Left lung (tissue), 10 donors: ENCODE results near the gene RNF217. TPM values are rescaled to one million over a fixed set of nuclear protein-coding genes. Genes with fewer than 3 reads are reported as not detected.

Experiments used
- ATAC-seq: fragments of 200-7000 bp; cut with Tn5 transposase; one replicate; pipeline ENCODE4 v1.9.1; 2020; ENCODE audit warnings: moderate library complexity
- DNase-seq, 4 donors: peaks; one replicate each; pipeline ENCODE4 v3.0.0-alpha.2; 2013 to 2020
- H3K27ac ChIP-seq, 2 donors: fragments of 200-600 bp; sonication (generic) in 1 of 2; one replicate each; pipeline versions ENCODE4 v1.5.0 to v1.8.0; 2020 to 2021
- H3K27me3 ChIP-seq, 2 donors: fragments of 200-600 bp; sonication (generic) in 1 of 2; one replicate each; pipeline versions ENCODE4 v1.5.0 to v1.8.0; 2020 to 2021
- H3K36me3 ChIP-seq, 2 donors: fragments of 200-600 bp; sonication (generic) in 1 of 2; one replicate each; pipeline versions ENCODE4 v1.5.0 to v1.8.0; 2020 to 2021
- H3K4me1 ChIP-seq, 2 donors: fragments of 200-600 bp; one replicate each; pipeline ENCODE4 v1.8.0; 2021
- H3K4me3 ChIP-seq, 2 donors: fragments of 200-600 bp; sonication (generic) in 1 of 2; one replicate each; pipeline versions ENCODE4 v1.5.0 to v1.8.0; 2020 to 2021; ENCODE audit warnings: mild to moderate bottlenecking in 1 of 2
- H3K9me3 ChIP-seq, 2 donors: fragments of 200-600 bp; sonication (generic) in 1 of 2; one replicate each; pipeline versions ENCODE4 v1.5.0 to v1.8.0; 2020 to 2021
- intact Hi-C, 2 donors: fragments of 100-400 bp; cut with DNase I; formaldehyde crosslinking; loops; one replicate each; pipeline versions ENCODE4 v1.11.2 to v1.14.2; 2022
- polyA plus RNA-seq, 6 donors: library from polyadenylated mRNA; unstranded; fragments of 120-200 nt; gene quantifications; one replicate each; pipeline ENCODE4 v1.2.1, GENCODE V29; 2013; ENCODE audit not compliant: insufficient read length in 6 of 6
- total RNA-seq, 2 donors: library from RNA; stranded (reverse); fragmentation: NEBNext Ultra II Directional; extraction: Animal tissue kit (Norgen Biotek cat#: 25700); gene quantifications; one replicate each; pipeline ENCODE4 v1.2.1, GENCODE V29; 2021
- TF ChIP-seq, protein P1 (sequence below), 2 donors: fragments of 200-600 bp; sonication (generic) in 1 of 2; IDR thresholded peaks; one replicate each; pipeline versions ENCODE4 v1.5.0 to v1.8.0; 2021; ENCODE audit warnings: antibody characterized with exemption in 2 of 2
- donor health status: DM: no; HTN: yes; CAD: no.
- donor health status: DM: no; HTN: no; CAD: no.

Gene RNF217
- total and polyA plus RNA-seq, 8 donors, result 17.2 to 31.4 (median 23.1) TPM

DNA sequence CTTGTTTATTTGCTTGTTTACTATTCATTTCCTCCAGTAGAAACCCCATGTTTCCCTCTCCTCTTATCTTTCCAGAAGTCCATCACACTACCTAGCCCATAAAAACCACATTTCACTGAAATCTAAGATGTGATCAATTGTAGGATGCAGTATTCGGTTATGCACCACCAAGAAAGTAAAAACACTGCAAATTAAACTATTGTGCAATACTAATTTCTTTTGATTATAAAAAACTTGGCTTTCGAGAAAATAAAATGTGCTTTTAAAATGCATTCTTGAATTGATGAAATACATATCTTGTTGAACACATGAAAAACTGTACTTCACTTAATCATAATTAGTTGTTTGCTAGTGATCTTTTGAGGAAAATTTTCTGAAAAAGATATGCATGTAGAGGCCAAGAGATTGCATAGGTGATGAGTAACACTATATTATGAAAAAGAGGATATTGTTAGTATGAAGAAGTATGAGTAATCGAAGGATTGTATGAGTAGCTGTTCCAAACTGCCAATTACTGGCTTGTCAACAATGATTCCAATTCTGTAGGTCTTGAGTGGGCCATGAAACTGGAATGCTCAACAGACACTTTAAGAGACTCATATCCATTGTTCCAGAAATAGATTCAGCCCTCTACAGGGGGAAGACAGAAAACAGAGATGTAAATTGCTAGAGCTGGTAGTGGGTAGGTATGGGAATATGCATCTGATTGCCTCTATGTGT lies 79.7 kb downstream of the RNF217 start:
- ATAC-seq (no peak), DNase-seq (no peak)
- Histone ChIP-seq H3K27me3 (no peaks in the 10 kb centered on the region), H3K36me3 (peaks cover 0 to 10% of the 10 kb centered on the region in 2 donors), H3K9me3 (no peaks in the 10 kb centered on the region), H3K4me3 (no peak overlapping the region), H3K27ac (no peak overlapping the region), H3K4me1 (no peaks in the 10 kb centered on the region)
- TF ChIP-seq, protein P1, sequence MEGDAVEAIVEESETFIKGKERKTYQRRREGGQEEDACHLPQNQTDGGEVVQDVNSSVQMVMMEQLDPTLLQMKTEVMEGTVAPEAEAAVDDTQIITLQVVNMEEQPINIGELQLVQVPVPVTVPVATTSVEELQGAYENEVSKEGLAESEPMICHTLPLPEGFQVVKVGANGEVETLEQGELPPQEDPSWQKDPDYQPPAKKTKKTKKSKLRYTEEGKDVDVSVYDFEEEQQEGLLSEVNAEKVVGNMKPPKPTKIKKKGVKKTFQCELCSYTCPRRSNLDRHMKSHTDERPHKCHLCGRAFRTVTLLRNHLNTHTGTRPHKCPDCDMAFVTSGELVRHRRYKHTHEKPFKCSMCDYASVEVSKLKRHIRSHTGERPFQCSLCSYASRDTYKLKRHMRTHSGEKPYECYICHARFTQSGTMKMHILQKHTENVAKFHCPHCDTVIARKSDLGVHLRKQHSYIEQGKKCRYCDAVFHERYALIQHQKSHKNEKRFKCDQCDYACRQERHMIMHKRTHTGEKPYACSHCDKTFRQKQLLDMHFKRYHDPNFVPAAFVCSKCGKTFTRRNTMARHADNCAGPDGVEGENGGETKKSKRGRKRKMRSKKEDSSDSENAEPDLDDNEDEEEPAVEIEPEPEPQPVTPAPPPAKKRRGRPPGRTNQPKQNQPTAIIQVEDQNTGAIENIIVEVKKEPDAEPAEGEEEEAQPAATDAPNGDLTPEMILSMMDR (IDR thresholded peaks at IDR 0.05), result no peak
- intact Hi-C loops, result no loop called here

DNA sequence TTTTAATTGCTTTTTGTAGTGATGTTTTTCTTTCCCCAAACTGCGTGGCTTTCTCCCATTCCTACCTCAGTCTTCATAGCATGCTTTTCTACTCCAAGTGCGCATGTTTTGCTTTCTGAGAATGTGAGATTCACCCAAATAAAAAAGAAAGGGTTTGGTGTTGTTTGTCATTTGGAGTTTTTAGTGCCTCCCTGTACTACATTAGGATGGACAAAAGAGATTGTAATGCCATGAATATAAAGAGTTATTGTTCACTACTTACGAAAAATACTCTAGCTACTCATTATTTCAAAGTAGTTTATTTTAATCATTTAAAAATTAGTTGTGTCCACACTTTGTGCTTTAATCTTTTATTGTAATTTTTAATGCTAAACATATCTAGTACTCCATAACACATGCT lies 81.8 kb downstream of the RNF217 start:
- ATAC-seq (no peak), DNase-seq (no peak)
- Histone ChIP-seq H3K9me3 (no peaks in the 10 kb centered on the region), H3K36me3 (peaks cover 0 to 10% of the 10 kb centered on the region in 2 donors), H3K4me1 (no peaks in the 10 kb centered on the region), H3K27me3 (no peaks in the 10 kb centered on the region), H3K27ac (no peak overlapping the region), H3K4me3 (no peak overlapping the region)
- intact Hi-C loops, result no loop called here
- TF ChIP-seq, protein P1 (IDR thresholded peaks at IDR 0.05), result no peak

DNA sequence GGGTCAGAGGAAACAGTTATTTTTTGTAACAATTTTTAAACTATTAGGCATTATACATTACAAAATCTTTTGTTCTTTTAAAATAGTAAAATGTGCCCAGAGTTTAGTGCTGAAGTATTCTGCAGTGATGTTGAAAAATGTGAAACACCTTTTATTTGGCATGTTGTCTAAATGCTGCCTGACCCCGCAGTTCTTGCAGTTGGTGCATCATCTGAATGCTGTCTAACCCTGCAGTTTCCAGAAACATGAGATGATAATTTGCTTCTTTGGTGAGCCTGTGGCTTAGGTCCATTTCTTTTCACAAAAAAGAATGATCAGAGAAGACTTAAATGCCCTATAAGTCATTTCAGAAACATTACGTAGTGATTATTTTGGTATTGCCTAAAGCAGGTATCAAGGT lies 82.4 kb downstream of the RNF217 start:
- no peak for DNase-seq
- H3K36me3 ChIP-seq, result peaks cover 0 to 10% of the 10 kb centered on the region in 2 donors
- TF ChIP-seq, protein P1 (IDR thresholded peaks at IDR 0.05), result no peak
- H3K27ac ChIP-seq, result no peak overlapping the region
- no peaks in the 10 kb centered on the region for H3K9me3 ChIP-seq
- ATAC-seq, result no peak
- no peaks in the 10 kb centered on the region for H3K4me1 ChIP-seq
- intact Hi-C loops, result no loop called here
- no peaks in the 10 kb centered on the region for H3K27me3 ChIP-seq
- no peak overlapping the region for H3K4me3 ChIP-seq

DNA sequence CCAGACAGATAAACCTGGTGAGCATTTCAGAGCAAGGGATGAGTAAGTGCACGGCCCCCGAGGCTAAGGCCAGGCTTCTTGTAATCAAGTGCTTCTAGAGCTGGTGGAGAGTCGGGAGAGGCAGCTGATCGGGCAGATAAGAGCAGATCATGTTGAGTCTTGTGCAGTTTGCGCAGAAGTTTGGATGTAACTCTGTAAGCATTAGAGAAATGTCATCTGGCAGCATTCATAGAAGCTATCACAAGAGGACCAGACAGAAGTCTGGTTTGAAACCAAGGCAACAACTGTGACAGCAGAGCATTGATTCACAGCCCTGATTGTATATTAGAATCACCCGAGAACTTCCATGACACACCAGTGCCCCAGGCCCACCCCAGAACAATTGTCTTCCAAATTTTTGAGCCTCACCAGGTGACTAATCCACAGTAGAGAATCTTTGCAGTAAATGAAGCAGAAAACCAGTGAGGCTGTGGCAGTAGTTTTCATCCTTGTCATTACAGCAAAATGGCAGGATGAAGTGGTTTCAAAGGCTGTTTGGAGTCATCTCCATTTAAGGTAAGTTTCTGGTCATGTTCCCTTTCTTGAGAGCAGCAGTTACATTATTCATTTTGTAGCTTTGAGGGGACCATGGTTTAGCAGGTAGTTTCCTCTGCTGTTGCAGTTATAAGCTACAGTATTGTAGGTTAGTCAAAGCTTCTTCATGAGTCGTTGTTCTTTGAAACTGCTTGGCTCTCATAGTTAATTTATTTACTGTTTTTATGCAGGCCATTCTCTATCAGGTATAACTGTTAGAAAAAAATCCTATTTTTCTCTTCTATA lies 84.1 kb downstream of the RNF217 start:
- peaks cover 0 to 10% of the 10 kb centered on the region in 2 donors for H3K36me3 ChIP-seq
- H3K4me3 ChIP-seq, result no peak overlapping the region
- H3K4me1 ChIP-seq, result no peaks in the 10 kb centered on the region
- no peaks in the 10 kb centered on the region for H3K27me3 ChIP-seq
- intact Hi-C loops, result no loop called here
- no peak for ATAC-seq
- DNase-seq, result no peak
- H3K9me3 ChIP-seq, result no peaks in the 10 kb centered on the region
- TF ChIP-seq, protein P1 (IDR thresholded peaks at IDR 0.05), result no peak
- H3K27ac ChIP-seq, result no peak overlapping the region

DNA sequence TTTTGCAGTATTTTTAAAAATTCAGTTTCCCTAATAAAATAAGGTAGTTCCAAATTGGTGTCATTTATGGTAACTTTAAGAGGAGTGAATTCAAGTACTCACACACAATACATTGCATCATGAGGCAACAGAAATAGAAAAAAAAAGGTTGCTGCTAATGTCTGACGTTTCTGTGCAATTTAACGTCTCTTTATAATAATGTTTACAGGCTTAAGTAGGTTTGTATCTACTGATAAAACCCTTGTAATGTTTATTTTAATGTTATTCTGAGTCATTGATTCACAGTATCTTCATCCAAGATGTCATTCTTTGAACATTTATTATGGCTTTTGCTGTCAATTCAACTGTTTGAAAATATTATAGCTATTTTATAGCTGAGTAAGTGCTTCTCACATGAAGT lies 86.0 kb downstream of the RNF217 start:
- H3K9me3 ChIP-seq, result no peaks in the 10 kb centered on the region
- ATAC-seq (no peak), DNase-seq (no peak)
- TF ChIP-seq, protein P1 (IDR thresholded peaks at IDR 0.05), result no peak
- no peaks in the 10 kb centered on the region for H3K27me3 ChIP-seq
- no peaks in the 10 kb centered on the region for H3K4me1 ChIP-seq
- intact Hi-C loops, result no loop called here
- H3K27ac ChIP-seq, result no peak overlapping the region
- no peak overlapping the region for H3K4me3 ChIP-seq
- H3K36me3 ChIP-seq, result peaks cover 0 to 10% of the 10 kb centered on the region in 2 donors
